D341Med (cell line): Measurements from ENCODE around the gene PRPF31.

Experiments
- DNase-seq: peaks from one replicate; pipeline ENCODE4 v3.0.0; 2012; ENCODE audit warnings: low spot score

PRPF31 gene

GRCh38 chr19:54141356-54141755 lies 25.8 kb downstream of the PRPF31 start:
- no peak for DNase-seq

DNA sequence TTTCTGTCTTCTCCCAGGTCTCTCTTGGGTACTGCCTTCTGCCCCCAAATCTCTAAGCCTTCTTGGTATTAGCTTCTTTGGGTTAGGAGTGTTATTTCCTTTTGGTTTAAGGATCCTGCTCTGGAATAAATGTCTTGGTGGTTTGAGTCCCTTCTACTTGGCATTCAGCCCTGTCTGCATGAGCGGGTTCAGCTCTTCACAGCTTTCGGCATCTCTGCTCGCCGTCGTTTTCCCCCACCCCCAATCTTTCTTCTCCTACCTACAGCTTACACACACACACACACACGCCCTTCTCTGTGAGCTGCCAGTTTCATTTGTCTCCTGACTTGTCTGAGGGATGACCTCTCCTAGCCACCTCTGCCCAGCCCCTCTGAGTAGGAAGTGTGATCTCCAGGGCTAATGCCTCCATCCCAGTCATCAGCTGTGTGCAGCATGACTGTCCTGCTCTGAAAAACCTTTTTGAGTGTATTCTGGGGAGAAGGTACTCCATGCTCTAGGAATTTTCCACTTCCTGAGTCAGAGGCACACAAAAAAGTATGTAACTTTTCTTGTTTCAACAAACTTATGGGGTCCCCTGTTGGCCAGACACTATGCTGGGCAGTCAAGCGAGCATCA lies 26.7 kb downstream of the PRPF31 start:
- no peak for DNase-seq

GRCh38 chr19:54145541-54146158 lies 30.1 kb downstream of the PRPF31 start:
- no peak for DNase-seq

GRCh38 chr19:54147676-54148075 lies 32.1 kb downstream of the PRPF31 start:
- no peak for DNase-seq

DNA sequence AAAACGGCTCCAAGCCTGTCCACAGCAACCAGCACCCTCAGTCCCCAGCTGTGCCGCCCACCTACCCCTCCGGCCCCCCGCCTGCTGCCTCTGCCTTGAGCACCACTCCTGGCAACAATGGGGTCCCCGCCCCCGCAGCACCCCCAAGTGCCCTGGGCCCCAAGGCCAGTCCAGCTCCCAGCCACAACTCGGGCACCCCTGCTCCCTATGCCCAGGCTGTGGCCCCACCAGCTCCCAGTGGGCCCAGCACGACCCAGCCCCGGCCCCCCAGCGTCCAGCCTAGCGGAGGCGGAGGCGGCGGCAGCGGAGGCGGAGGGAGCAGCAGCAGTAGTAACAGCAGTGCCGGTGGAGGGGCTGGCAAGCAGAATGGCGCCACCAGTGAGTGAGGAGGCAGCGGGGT lies 32.6 kb downstream of the PRPF31 start:
- no peak for DNase-seq

DNA sequence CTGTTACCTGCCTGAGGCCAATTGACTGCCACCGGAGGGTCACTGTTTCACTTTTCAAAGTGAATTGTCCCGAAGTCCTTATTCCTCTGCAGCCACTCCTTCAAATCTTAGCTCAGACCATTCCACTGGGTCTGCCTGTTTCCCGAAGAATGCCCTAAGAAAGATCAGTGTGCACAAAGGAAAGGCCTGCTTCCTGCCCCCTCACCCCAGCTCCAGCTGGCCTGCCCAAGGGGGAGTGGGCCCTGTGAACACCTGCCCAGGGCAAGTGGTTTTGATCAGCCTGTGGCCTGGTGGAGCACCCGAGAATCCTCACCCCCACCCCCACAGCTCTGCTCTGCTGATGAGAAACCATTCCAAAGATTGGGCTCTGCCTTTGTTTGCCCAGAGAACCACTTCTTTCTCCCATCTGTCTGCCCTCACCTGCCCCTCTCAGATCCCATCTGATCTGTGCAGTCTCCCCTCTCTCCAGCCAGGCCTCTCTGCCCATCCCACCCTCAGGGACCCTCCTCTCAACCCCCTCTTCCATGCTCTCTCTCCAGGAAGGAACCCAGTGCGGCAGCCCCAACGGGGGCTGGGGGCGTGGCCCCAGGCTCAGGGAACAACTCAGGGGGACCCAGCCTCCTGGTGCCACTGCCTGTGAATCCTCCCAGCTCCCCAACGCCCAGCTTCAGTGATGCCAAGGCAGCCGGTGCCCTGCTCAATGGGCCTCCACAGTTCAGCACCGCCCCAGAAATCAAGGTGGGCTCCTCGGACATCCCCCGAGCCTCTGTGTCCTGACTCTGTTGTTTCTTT lies 33.7 kb downstream of the PRPF31 start:
- DNase-seq, result no peak

DNA sequence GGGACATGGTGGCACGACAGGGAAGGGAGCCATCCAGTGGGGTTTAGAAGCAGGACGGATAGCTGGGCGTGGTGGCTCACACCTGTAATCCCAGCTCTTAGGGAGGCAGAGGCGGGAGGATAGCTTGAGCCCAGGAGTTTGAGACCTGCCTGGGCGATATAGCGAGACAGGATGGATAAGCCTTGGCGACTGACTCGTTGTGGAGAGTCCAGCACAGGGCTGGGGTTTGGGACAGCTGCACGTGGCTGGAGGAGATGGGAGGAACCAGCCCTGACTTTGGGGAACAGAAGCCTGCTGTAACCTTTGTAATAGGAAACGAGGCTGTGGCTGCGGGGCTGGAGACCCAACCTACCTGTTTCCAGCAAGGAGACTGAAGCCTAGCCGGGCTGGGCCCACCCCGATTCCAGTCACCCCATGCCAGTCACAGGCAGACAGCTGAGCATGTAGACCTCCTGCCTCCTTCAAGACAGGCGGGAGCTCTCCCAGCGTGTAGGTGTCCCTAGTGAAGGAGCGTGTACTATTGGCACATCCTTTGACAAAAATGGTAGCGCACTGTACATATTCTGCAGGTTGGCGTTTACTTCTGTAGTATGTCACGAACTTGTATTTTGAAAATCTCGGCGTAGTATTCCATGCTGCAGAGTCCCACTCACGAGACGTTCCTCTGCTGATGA lies 35.9 kb downstream of the PRPF31 start:
- no peak for DNase-seq

DNA sequence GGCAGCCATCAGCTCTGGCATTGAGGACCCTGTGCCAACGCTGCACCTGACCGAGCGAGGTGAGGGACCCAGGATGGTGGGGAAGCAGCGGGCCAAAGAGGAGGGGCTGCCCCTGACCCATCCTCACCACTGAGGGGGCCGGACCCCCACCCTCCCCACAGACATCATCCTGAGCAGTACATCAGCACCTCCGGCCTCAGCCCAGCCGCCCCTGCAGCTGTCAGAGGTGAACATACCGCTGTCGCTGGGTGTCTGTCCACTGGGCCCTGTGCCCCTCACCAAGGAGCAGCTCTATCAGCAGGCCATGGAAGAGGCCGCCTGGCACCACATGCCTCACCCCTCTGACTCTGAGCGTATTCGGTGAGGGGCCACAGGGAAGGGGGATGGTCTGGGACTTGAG lies 36.7 kb downstream of the PRPF31 start:
- DNase-seq, result no peak

GRCh38 chr19:54152878-54153524 lies 37.4 kb downstream of the PRPF31 start:
- no peak for DNase-seq

DNA sequence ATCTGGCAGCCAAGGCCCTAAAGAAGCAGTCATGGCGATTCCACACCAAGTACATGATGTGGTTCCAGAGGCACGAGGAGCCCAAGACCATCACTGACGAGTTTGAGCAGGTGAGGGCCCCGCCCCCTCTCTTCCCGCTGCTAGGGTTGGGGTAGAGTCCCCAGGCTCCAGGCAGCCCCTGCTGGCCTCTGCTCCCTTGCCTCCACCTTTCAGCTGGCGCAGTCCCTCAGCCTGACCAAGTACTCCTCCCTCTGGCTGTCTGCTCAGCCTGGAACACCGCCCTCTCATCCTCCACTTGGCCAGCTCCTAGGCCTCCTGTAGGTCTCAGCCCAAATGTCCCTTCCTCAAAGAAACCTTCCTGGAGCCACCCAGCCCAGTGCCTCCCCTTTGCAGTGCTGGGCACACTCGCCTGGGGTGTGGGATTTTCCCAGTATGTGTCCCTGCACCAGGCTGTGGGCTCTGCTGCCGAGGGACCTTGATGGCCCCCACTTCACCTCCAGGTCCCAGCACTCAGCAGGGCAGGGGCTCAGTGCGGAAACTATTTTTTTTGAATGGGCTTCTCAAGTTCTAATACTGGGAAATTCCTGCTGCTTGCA lies 38.3 kb downstream of the PRPF31 start:
- no peak for DNase-seq

DNA sequence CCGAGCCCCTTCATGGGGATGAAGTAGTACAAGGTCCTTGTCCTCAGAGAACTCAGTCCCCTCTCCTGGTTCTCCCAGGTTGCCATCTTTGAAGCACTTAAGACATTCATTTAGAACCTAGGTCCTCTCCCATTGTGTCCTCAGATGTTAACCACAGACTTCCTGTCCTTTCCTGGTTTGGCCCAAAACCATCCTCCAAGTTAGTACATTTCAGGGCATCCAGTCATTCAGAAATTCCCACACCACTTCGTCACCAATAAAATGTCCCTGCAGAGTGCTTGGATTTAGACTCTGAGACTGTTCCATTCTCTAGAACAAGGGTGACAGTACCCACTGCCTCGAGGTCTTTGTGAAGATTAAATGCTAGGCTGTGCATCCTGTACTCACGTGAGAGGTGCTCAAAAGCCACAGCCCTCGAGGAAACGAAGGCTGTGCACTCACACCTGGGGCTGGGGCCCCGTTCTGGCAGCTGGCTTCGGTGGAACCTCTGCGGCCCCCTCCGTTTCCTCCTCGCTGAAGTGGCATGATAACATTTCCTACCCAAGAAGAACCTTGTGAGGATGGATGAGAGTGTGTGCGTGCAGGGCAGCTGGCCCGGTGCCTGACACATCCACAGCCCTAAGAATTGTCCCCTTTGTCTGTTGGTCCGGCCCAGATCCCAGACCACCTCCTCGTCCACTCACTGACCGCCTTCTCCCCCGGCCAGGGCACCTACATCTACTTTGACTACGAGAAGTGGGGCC lies 39.2 kb downstream of the PRPF31 start:
- DNase-seq, result no peak

DNA sequence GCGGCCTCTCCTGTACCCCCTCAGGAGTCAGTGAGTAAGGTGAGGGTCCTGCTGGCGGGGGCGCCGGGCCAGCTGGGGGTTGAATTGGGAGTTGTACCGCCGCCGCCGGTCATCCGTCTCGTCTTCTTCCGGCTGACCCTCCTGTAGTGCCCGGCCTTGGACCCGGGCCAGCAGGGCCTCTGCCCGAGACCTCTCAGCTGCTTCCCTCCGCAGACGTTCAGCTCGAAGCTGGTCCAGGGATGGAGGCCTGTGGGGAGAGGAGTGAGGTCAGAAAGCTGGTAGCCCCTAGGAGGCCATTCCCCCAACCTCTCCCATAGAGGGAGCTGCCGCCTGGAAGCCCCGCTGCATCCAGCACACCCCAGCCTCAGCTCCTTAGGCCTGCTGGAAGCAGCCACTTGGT lies 40.1 kb downstream of the PRPF31 start:
- DNase-seq, result no peak

GRCh38 chr19:54156490-54156889 lies 40.9 kb downstream of the PRPF31 start:
- DNase-seq, result no peak

DNA sequence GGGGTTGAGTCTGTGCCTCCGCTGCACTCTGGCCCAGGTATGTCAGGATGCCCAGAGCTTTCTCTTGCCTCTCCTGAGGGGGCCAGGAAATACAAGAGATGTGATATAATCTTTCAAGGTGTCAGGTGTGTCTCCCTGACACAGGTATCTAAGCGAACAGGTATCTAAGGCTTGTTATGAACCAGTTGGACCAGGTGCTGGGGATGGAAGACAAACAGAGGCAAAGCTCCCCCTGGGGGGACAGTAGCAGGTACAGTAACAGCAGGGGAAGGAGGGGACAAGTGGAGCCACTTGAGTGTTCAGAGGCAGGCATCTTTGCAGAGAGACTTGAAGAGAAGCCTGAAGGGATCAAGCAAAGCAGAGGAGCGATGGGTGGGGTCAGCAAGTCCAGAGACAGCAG lies 41.4 kb downstream of the PRPF31 start:
- DNase-seq, result no peak

GRCh38 chr19:54158812-54159351 lies 43.3 kb downstream of the PRPF31 start:
- no peak for DNase-seq

DNA sequence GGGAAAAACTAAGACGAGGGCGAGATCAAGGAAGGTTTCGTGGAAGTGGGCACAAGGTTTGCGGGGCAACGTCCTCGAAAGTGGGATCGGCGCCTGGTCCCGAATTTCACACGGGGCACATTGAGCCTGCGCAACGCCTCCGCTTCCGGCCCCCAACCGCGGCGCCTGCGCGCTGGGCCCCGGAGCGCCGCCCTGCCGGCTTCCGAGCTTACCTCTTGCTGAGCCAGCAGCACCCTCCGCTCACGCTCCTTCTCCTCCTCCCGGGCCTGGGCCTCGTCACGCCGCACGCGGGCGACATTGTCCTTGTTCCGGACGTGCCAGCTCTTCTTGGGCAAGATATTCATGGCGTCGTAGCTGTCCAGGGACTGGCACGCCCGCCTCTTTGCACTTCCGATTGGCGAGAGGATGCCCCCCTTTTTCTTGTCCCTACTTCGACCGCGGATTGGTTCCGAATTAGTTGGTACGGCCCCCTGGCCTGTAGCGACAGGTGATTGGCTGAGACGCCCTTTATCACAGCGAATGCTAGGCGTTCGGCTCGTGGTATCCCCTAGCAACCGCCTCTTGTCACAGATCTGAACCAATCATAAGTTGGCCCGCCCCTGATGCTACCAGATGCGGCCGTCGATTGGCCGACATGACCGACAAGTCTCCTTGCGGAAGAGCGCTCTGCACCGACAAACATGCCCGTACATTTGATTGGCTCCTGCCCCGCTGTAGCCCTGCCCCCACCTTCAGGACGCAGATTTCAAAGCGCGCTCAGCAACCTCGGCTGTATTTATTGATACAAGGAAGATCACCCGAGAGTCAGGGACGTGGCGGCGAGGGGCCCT lies 44.0 kb downstream of the PRPF31 start, which contains the start of gene LENG1:
TSS of gene LENG1 (minus strand) at position 370 of the 830 bp plus-strand sequence. CDS start at position 344, 26 bp downstream.
- DNase-seq, result peak; percentile 93

DNA sequence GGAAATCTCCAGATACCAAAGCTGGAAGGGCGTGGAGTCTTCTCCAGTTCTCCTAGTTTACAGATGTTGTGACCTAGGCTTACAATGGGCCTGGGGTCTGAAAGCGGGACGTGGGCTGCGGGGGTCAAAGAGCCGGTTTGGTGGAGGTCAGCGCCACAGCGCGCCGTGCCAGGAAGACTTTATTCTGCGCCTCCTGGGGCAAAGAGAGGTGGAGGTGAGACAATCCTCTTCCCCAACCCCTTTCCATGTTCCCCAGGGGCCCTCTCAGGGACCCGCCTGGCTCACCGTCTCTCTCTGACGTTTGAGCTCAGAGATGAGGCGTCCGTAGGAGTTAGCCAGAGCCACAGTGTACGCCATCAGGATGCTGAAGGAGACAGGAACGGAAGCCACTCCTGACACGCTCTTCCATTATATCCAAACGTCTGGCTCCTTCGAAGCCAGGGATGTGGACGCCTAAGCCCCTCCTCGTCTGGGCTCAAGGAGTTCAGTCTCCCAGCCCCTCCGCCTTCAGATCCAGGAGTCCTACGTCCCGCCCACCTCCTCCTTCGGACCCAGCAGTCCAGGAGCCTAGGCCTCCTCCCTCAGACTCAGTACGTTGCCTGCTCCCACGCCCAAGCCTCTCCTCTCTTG lies 44.7 kb downstream of the PRPF31 start:
- DNase-seq, result no peak

- no peak for DNase-seq
Measured at GRCh38 chr19:54160854-54161253, 45.3 kb downstream of the PRPF31 start.

DNA sequence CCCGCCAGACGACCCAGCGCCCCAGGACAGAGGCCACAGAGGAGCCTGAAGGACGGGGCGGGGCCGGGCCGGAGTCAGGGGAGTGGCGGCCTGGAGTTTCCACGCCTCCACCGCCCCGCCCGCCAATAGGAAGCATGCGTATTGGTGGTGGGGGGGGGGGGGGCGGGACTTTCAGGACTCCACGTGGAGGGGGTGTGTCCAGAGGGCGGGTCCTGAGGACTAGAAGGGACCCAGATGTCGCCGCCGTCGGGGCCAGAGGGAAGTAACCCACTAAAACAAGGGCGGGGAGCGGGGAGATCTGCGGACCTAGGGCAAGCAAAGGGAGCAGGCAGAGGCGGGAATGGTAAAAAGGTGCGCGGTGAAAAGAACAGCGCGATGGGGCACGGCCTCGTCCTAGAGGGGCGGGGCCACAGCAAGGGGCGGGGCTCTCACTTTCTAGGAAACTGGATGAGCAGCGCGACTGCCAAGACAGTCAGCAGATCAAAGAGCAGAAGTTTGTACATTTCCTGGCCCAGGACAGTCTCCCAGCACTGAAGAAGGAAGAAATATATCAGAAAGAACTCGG lies 46.8 kb downstream of the PRPF31 start:
- DNase-seq, result peak; percentile 86
